NT2/D1 (cell line): ENCODE measurements around the gene ASRGL1.

Source experiments
- SUZ12 ChIP-seq: IDR thresholded peaks from 2 replicates; pipeline ENCODE4 v1.6.1; 2011; ENCODE audit not compliant: insufficient read length, insufficient read depth; ENCODE audit errors: extremely low read depth
- YY1 ChIP-seq: IDR thresholded peaks from 2 replicates; pipeline ENCODE4 v1.6.1; 2011; ENCODE audit not compliant: insufficient read length, insufficient read depth
- ZNF274 ChIP-seq: IDR thresholded peaks from 2 replicates; pipeline ENCODE4 v1.6.1; 2011; ENCODE audit warnings: mild to moderate bottlenecking, low read depth, low read length

- TF ChIP-seq ZNF274, result no peak
- TF ChIP-seq SUZ12, result no peak
- TF ChIP-seq YY1, result no peak
These were observed 970 bp downstream of the ASRGL1 start for GRCh38 chr11:62338218-62338617.
